CD4-positive, CD25-positive, alpha-beta regulatory T cell (primary cell): ENCODE data around the gene FILIP1. TPM values are rescaled to one million over a fixed set of nuclear protein-coding genes. Genes with fewer than 3 reads are reported as not detected.

ENCODE experiments used
- ATAC-seq, 2 donors: fragments of 150-1000 bp; cut with Tn5 transposase; one replicate each; pipeline ENCODE4 v1.10.0; 2021; ENCODE audit warnings: low read depth in 2 of 2, moderate number of reproducible peaks in 2 of 2, moderate library complexity in 1 of 2
- DNase-seq, 3 donors: peaks; one replicate each; pipeline versions ENCODE4 v3.0.0 to v3.0.0-alpha.2; 2012 to 2022; ENCODE audit warnings: mixed read lengths in 1 of 3
- H3K27ac ChIP-seq: one replicate; pipeline ENCODE4 v1.7.0; 2013; ENCODE audit warnings: mild to moderate bottlenecking, low read length; ENCODE audit not compliant: insufficient read depth, poor library complexity, severe bottlenecking
- H3K27me3 ChIP-seq: one replicate; pipeline ENCODE4 v1.7.0; 2013; ENCODE audit warnings: low read length; ENCODE audit not compliant: control insufficient read depth, insufficient read depth
- H3K36me3 ChIP-seq: one replicate; pipeline ENCODE4 v1.7.0; 2013; ENCODE audit warnings: mild to moderate bottlenecking, low read length, moderate library complexity; ENCODE audit not compliant: control insufficient read depth, insufficient read depth
- H3K4me1 ChIP-seq: 2 replicates; pipeline ENCODE4 v1.7.0; 2013; ENCODE audit warnings: mild to moderate bottlenecking, low read length; ENCODE audit not compliant: insufficient read depth, control insufficient read depth, poor library complexity, severe bottlenecking
- H3K4me3 ChIP-seq: one replicate; pipeline ENCODE4 v1.7.0; 2013; ENCODE audit warnings: low read depth, mild to moderate bottlenecking, low read length, moderate library complexity
- H3K9me3 ChIP-seq, 2 experiments: 1 replicate in 1 of 2; 2 replicates in 1 of 2; pipeline ENCODE4 v1.7.0; 2013; ENCODE audit warnings: low read length in 2 of 2, mild to moderate bottlenecking in 1 of 2, moderate library complexity in 1 of 2; ENCODE audit not compliant: control insufficient read depth in 2 of 2
- H3K27ac Mint-ChIP-seq, 3 donors: one replicate each; pipeline ENCODE4 v1.8.0; 2020 to 2022; ENCODE audit warnings: mild to moderate bottlenecking in 3 of 3, mixed read lengths in 3 of 3, moderate library complexity in 2 of 3
- H3K27me3 Mint-ChIP-seq: one replicate; pipeline ENCODE4 v1.8.0; 2022; ENCODE audit warnings: mild to moderate bottlenecking, mixed read lengths
- H3K36me3 Mint-ChIP-seq: one replicate; pipeline ENCODE4 v1.8.0; 2020; ENCODE audit warnings: mixed read lengths
- H3K4me1 Mint-ChIP-seq, 4 donors: one replicate each; pipeline ENCODE4 v1.8.0; 2020 to 2022; ENCODE audit warnings: mixed read lengths in 4 of 4, mild to moderate bottlenecking in 1 of 4
- H3K4me3 Mint-ChIP-seq, 4 donors: one replicate each; pipeline ENCODE4 v1.8.0; 2020 to 2022; ENCODE audit warnings: mild to moderate bottlenecking in 4 of 4, mixed read lengths in 4 of 4, moderate library complexity in 3 of 4
- H3K9me3 Mint-ChIP-seq, 7 donors: one replicate each; pipeline ENCODE4 v1.8.0; 2020 to 2022; ENCODE audit warnings: mixed read lengths in 7 of 7, mild to moderate bottlenecking in 3 of 7, moderate library complexity in 2 of 7
- polyA plus RNA-seq, 4 donors: library from polyadenylated mRNA; unstranded; fragments of 300-500 nt; fragmentation: Illumina TruSeq; gene quantifications; one replicate each; pipeline ENCODE4 v1.2.3, GENCODE V29; 2021
- total RNA-seq: library from RNA; stranded (reverse); gene quantifications from one replicate; pipeline ENCODE4 v1.2.3, GENCODE V29; 2022

FILIP1 gene
- total and polyA plus RNA-seq, 5 donors from 2014 or later = 0.02 TPM; not detected in 4

DNA sequence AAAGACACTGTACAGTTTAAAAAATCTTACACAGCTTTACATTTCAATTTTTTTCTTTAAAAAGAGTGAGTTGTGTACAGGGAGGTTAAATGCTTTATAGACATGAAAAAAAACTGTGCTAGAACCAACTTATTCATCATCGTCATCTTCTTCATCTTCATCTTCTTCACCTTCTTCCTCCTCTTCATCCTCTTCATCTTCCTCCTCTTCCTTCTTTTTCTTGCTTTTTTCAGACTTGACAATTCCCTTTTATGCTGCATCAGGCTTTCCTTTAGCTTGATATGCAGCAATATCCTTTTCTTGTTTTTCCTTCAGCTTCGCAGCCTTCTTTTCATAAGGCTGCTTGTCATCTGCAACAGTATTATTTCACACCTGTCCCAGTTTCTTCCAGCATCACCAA lies 174.7 kb downstream of the FILIP1 start:
- no peak overlapping the region for H3K4me3 Mint-ChIP-seq
- Histone ChIP-seq H3K27ac (no peak overlapping the region), H3K27me3 (peaks cover 2% of the 10 kb centered on the region), H3K36me3 (no peaks in the 10 kb centered on the region), H3K4me1 (no peaks in the 10 kb centered on the region), H3K9me3 (no peaks in the 10 kb centered on the region), H3K4me3 (no peak overlapping the region)
- H3K36me3 Mint-ChIP-seq = no peaks in the 10 kb centered on the region
- peaks cover 21% of the 10 kb centered on the region for H3K27me3 Mint-ChIP-seq
- no peak for ATAC-seq
- H3K9me3 Mint-ChIP-seq = peaks cover 0 to 2% (median 0%) of the 10 kb centered on the region in 7 donors
- no peak for DNase-seq
- no peak overlapping the region for H3K27ac Mint-ChIP-seq
- H3K4me1 Mint-ChIP-seq = peaks cover 0 to 8% (median 0%) of the 10 kb centered on the region in 4 donors

DNA sequence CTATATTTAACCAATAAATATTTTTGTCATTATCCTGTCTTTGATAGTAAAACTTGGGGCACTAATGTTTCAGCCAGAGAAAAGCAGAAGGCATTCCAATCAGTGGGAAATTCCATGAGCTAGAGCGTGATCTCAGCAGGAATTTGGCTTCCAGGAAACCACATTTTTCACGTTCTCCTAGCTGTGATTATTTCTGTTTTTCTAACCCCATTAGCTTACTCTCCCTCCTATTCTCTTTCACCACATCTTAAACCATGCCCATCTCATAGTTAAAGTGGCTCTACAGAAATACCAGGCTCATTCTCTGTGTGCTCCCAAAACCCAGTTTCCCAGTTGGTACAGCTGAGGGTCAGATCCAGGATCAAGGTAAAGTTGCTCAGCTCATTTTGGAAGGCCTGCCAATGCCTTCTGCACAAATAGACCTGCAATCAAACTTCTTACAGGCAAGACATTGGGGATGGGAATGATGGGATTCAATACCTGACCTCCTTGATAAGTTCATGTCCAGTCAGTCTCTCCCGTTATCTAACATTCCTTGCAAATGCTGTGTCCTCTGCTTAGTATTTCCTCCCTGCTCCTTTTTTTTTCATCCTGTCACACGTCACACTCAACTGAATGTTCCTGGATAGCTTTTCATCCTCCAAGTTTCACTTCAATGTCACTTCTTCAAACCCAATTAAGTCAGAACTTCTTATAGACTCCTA lies 175.9 kb downstream of the FILIP1 start:
- no peaks in the 10 kb centered on the region for H3K36me3 ChIP-seq
- no peak overlapping the region for H3K4me3 ChIP-seq
- Mint-ChIP-seq H3K27ac (no peak overlapping the region), H3K27me3 (peaks cover 21% of the 10 kb centered on the region), H3K9me3 (peaks cover 0 to 2% (median 0%) of the 10 kb centered on the region in 7 donors), H3K4me3 (no peak overlapping the region), H3K36me3 (no peaks in the 10 kb centered on the region), H3K4me1 (peaks cover 0 to 13% (median 0%) of the 10 kb centered on the region in 4 donors)
- no peaks in the 10 kb centered on the region for H3K9me3 ChIP-seq
- no peak overlapping the region for H3K27ac ChIP-seq
- DNase-seq (no peak), ATAC-seq (no peak)
- H3K27me3 ChIP-seq = peaks cover 2% of the 10 kb centered on the region
- H3K4me1 ChIP-seq = no peaks in the 10 kb centered on the region

DNA sequence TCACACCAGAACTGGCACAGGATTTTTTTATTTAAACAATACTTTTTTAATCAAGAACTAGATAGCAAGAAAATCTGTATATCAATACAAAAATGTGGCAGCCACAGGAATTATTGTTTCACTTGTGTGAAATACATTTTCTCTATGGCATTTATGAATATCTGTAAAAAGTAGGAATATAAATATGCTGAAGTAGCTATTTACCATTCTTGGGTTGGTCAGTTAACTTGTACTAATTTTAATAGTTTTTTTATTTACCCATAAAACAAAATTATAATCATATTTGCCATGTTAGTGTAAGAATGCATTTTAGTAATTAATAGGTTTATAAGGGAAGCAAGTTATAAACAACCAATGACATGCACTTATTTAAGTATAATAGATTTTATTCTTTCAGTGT lies 177.6 kb downstream of the FILIP1 start:
- H3K4me1 Mint-ChIP-seq = peaks cover 0 to 13% (median 0%) of the 10 kb centered on the region in 4 donors
- H3K27me3 ChIP-seq = peaks cover 2% of the 10 kb centered on the region
- no peak overlapping the region for H3K4me3 ChIP-seq
- no peak overlapping the region for H3K4me3 Mint-ChIP-seq
- H3K9me3 Mint-ChIP-seq = no peaks in the 10 kb centered on the region
- H3K27me3 Mint-ChIP-seq = peaks cover 15% of the 10 kb centered on the region
- H3K9me3 ChIP-seq = no peaks in the 10 kb centered on the region
- no peak overlapping the region for H3K27ac ChIP-seq
- H3K36me3 Mint-ChIP-seq = no peaks in the 10 kb centered on the region
- no peaks in the 10 kb centered on the region for H3K4me1 ChIP-seq
- no peak overlapping the region for H3K27ac Mint-ChIP-seq
- DNase-seq (no peak), ATAC-seq (no peak)
- H3K36me3 ChIP-seq = no peaks in the 10 kb centered on the region

DNA sequence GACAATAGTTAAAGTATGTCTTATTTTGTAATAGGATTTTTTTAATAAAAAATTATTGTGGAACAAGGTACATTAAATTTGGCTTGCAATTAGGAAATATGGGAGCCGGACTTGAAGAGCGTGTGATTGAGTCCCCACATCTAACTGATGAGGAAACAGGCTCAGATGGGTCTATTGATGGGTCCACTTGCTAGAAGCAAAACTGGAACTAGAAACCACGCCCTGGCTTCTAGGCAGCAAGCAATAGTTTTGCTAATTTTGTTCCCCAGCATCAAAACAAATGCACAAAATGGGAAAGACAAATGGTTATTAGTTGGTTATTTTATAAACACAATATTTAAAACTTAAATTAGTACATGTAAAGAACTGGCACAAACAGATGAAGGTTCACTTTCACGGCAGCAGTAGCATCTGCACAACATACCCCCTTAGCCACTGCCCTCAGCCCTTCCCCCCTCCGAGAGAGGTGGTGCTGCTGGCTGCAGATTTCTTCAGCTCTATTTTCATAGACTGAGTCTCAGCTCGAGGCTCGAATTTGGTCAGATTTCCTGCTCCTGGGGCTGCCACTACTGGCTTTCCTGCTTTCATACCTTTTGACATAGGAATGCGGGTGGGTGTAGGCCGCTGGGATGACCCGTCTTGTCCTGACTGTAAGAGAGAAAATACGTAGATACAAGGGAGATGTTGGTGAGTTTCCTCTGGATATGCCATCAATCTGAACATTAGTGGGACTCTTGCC lies 185.2 kb downstream of the FILIP1 start:
- no peaks in the 10 kb centered on the region for H3K4me1 ChIP-seq
- Mint-ChIP-seq H3K9me3 (no peaks in the 10 kb centered on the region), H3K27ac (no peak overlapping the region), H3K27me3 (no peaks in the 10 kb centered on the region), H3K4me3 (no peak overlapping the region), H3K4me1 (peaks cover 0 to 2% (median 1%) of the 10 kb centered on the region in 4 donors), H3K36me3 (no peaks in the 10 kb centered on the region)
- H3K27me3 ChIP-seq = peaks cover 11% of the 10 kb centered on the region
- H3K4me3 ChIP-seq = no peak overlapping the region
- no peaks in the 10 kb centered on the region for H3K36me3 ChIP-seq
- H3K9me3 ChIP-seq = no peaks in the 10 kb centered on the region
- DNase-seq = no peak
- no peak for ATAC-seq
- no peak overlapping the region for H3K27ac ChIP-seq

DNA sequence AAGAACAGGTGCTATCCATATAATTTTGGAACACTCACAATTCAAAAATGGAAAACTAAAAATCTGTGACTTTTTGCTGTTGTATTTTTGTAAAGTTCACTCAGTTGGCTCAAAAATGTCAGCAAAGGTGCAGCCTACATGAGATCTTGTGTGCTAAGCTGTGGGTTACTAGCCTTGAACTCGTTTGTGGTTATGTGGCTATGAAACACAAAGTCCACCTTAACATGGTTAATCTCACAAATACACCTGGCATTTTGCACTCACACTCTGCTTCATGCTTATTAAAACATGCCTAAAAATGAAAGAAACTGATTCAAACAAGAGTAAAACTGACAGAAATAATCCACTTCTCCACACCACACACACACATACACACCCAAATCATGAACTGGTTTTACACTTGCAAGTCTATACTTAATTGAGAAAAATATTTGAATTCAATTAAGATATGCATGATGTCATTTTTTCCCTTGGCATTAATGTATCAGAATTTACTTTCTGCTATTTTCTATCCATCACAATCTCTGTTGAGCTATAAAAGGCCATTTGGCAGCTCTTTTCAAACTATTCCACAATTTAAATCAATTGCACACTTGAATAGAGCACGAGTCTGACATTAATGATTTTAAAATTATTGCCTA lies 186.1 kb downstream of the FILIP1 start:
- Mint-ChIP-seq H3K27me3 (no peaks in the 10 kb centered on the region), H3K27ac (no peak overlapping the region), H3K36me3 (no peaks in the 10 kb centered on the region), H3K4me1 (peaks cover 0 to 2% (median under 1%) of the 10 kb centered on the region in 4 donors), H3K4me3 (no peak overlapping the region), H3K9me3 (no peaks in the 10 kb centered on the region)
- H3K27me3 ChIP-seq = peaks cover 11% of the 10 kb centered on the region
- ATAC-seq (no peak), DNase-seq (no peak)
- no peaks in the 10 kb centered on the region for H3K4me1 ChIP-seq
- no peak overlapping the region for H3K4me3 ChIP-seq
- no peaks in the 10 kb centered on the region for H3K9me3 ChIP-seq
- H3K27ac ChIP-seq = no peak overlapping the region
- no peaks in the 10 kb centered on the region for H3K36me3 ChIP-seq

DNA sequence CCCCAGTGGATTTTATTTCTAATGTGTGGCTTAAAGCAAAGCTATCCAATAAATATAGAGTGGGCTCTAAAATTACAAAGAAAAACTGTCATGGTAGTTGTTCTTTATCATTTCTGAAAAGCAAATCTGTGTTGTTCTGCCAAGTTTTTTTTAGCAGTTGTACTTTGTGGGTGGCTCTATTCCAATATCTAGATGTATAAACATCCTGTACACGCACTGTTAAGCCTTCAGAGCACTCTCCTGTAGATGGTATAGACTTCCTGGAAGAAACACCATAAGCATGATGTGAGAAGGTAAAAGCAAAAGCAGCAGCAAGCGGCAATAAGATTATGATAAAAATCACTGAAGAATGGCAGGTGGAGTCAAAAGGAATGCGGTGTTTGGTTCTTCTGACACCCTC lies 187.5 kb downstream of the FILIP1 start:
- H3K27me3 ChIP-seq = peaks cover 11% of the 10 kb centered on the region
- Mint-ChIP-seq H3K27ac (peak overlapping the region in 1 of 3 donors; percentile 65), H3K36me3 (no peaks in the 10 kb centered on the region), H3K4me1 (peaks cover 0 to 2% (median under 1%) of the 10 kb centered on the region in 4 donors), H3K27me3 (no peaks in the 10 kb centered on the region), H3K9me3 (no peaks in the 10 kb centered on the region), H3K4me3 (no peak overlapping the region)
- no peaks in the 10 kb centered on the region for H3K36me3 ChIP-seq
- H3K9me3 ChIP-seq = no peaks in the 10 kb centered on the region
- no peak overlapping the region for H3K4me3 ChIP-seq
- DNase-seq (peak in 1 of 3 donors; percentile 53), ATAC-seq (peak in 1 of 2 donors; percentile 46)
- H3K27ac ChIP-seq = no peak overlapping the region
- no peaks in the 10 kb centered on the region for H3K4me1 ChIP-seq

DNA sequence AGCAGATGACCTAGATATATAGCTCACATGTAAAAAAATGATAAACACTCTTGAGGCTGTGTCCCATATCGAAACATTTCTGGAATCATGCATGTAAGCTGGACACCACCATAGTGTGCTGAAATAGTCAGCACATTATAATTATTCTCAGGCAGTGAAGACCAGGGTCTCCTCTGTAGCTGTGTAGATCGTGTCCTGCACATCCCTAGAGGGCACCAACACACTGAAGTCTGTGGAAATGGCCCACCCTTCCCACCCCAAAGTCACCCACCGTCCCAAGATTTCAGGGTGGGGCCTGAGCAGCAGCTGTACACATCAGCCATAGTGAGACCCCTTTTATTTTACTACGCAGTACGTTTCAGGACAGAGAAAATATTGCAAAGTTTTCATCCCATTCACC lies 188.0 kb downstream of the FILIP1 start:
- H3K4me1 ChIP-seq = no peaks in the 10 kb centered on the region
- no peak for ATAC-seq
- no peak for DNase-seq
- H3K4me3 ChIP-seq = no peak overlapping the region
- no peak overlapping the region for H3K27ac ChIP-seq
- no peaks in the 10 kb centered on the region for H3K9me3 Mint-ChIP-seq
- no peaks in the 10 kb centered on the region for H3K9me3 ChIP-seq
- peak overlapping the region in 1 of 3 donors; percentile 65 for H3K27ac Mint-ChIP-seq
- peaks cover 0 to 2% (median under 1%) of the 10 kb centered on the region in 4 donors for H3K4me1 Mint-ChIP-seq
- H3K4me3 Mint-ChIP-seq = no peak overlapping the region
- no peaks in the 10 kb centered on the region for H3K36me3 ChIP-seq
- no peaks in the 10 kb centered on the region for H3K36me3 Mint-ChIP-seq
- H3K27me3 ChIP-seq = peaks cover 11% of the 10 kb centered on the region
- H3K27me3 Mint-ChIP-seq = no peaks in the 10 kb centered on the region
